ENCODE results near the gene DHPS.

DNA sequence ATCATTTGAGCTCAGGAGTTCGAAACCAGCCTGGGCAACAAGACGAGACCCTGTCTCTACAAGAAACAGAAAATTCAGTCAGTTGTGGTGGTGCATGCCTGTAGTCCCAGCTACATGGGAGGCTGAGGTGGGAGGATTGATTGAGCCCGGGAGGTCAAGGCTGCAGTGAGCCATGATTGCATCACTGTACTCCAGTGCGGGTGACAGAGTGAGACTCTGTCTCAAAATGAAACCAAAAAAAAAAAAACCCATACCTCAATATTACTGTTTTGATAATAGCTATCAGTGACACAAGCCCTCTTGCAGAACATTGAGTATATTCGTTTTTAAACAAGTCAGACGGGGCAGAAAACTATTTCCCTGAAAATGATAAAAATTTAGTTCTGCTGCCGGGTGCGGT, 54.7 kb downstream of the DHPS start:
- TF ChIP-seq, protein P1, sequence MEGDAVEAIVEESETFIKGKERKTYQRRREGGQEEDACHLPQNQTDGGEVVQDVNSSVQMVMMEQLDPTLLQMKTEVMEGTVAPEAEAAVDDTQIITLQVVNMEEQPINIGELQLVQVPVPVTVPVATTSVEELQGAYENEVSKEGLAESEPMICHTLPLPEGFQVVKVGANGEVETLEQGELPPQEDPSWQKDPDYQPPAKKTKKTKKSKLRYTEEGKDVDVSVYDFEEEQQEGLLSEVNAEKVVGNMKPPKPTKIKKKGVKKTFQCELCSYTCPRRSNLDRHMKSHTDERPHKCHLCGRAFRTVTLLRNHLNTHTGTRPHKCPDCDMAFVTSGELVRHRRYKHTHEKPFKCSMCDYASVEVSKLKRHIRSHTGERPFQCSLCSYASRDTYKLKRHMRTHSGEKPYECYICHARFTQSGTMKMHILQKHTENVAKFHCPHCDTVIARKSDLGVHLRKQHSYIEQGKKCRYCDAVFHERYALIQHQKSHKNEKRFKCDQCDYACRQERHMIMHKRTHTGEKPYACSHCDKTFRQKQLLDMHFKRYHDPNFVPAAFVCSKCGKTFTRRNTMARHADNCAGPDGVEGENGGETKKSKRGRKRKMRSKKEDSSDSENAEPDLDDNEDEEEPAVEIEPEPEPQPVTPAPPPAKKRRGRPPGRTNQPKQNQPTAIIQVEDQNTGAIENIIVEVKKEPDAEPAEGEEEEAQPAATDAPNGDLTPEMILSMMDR (IDR thresholded peaks at IDR 0.05): no peak
- TF ChIP-seq POLR2AphosphoS5 (IDR thresholded peaks at IDR 0.05) (no peak), POLR2A (IDR thresholded peaks at IDR 0.05) (no peak)

Measured in gastroesophageal sphincter (tissue), 3 donors.